K562 (cell line): ENCODE data around the gene HPS5. TPM values are rescaled to one million over a fixed set of nuclear protein-coding genes. Genes with fewer than 3 reads are reported as not detected.
A peak's percentile ranks its signal among the peaks of the same experiment; 100 is the strongest.

Experiments
- AFF1 ChIP-seq, 2 experiments: fragments of 450-650 bp; IDR thresholded peaks; 2 replicates each; pipeline ENCODE4 v1.6.1; 2018; ENCODE audit warnings: mild to moderate bottlenecking in 2 of 2, low read depth in 1 of 2; ENCODE audit not compliant: partially characterized antibody in 2 of 2
- ARID1B ChIP-seq: fragments of 450-650 bp; IDR thresholded peaks from 2 replicates; pipeline ENCODE4 v1.6.1; 2016; ENCODE audit warnings: antibody characterized with exemption, mild to moderate bottlenecking, inconsistent platforms
- BACH1 ChIP-seq: fragments of 200-800 bp; sonication (Bioruptor generic); IDR thresholded peaks from 2 replicates; pipeline ENCODE4 v1.6.1; 2016; ENCODE audit warnings: missing genetic modification characterization, missing compliant biosample characterization
- BRF2 ChIP-seq: IDR thresholded peaks from 3 replicates; pipeline ENCODE4 v1.6.1; 2011; ENCODE audit warnings: borderline replicate concordance, mild to moderate bottlenecking; ENCODE audit not compliant: insufficient read length, insufficient read depth
- DPF2 ChIP-seq: fragments of 450-650 bp; IDR thresholded peaks from 2 replicates; pipeline ENCODE4 v1.6.1; 2016
- GTF3C2 ChIP-seq: IDR thresholded peaks from 3 replicates; pipeline ENCODE4 v1.6.1; 2011; ENCODE audit warnings: borderline replicate concordance, mild to moderate bottlenecking, moderate library complexity; ENCODE audit not compliant: insufficient read length; ENCODE audit errors: extremely low read depth
- HNRNPK ChIP-seq: fragments of 200-400 bp; formaldehyde crosslinking; IDR thresholded peaks from one replicate; pipeline ENCODE4 v1.6.1; 2018; ENCODE audit warnings: mild to moderate bottlenecking, low read depth, low read length; ENCODE audit not compliant: poor library complexity, severe bottlenecking
- JUND ChIP-seq, 2 experiments: IDR thresholded peaks; 2 replicates in 1 of 2; 3 replicates in 1 of 2; pipeline ENCODE4 v1.6.1; 2011; ENCODE audit warnings: borderline replicate concordance in 2 of 2, low read depth in 2 of 2, low read length in 2 of 2, improper control_type of control experiment in 1 of 2, missing biosample characterization in 1 of 2, missing genetic modification characterization in 1 of 2, missing genetic modification reagents in 1 of 2
- NCOA6 ChIP-seq: fragments of 450-650 bp; IDR thresholded peaks from 2 replicates; pipeline ENCODE4 v1.6.1; 2017; ENCODE audit warnings: mild to moderate bottlenecking
- NFRKB ChIP-seq: fragments of 450-650 bp; IDR thresholded peaks from 2 replicates; pipeline ENCODE4 v1.6.1; 2016; ENCODE audit warnings: low read depth
- RCOR1 ChIP-seq, 2 experiments: IDR thresholded peaks; 2 replicates each; pipeline ENCODE4 v1.6.1; 2012; ENCODE audit warnings: low read depth in 2 of 2, low read length in 2 of 2, borderline replicate concordance in 1 of 2, improper control_type of control experiment in 1 of 2
- SUPT5H ChIP-seq: fragments of 450-650 bp; IDR thresholded peaks from 2 replicates; pipeline ENCODE4 v1.6.1; 2016
- ZBTB43 ChIP-seq: sonication (generic); formaldehyde crosslinking; IDR thresholded peaks from 2 replicates; pipeline ENCODE4 v1.8.0; 2023; ENCODE audit warnings: mild to moderate bottlenecking, missing genetic modification reagents
- ZNF212 ChIP-seq: fragments of 450-650 bp; formaldehyde crosslinking; IDR thresholded peaks from 2 replicates; pipeline ENCODE4 v1.4.0; 2020; ENCODE audit warnings: mild to moderate bottlenecking
- ZNF785 ChIP-seq: fragments of 250-450 bp; sonication (Bioruptor Pico); IDR thresholded peaks from 2 replicates; pipeline ENCODE4 v1.4.0; 2020; ENCODE audit warnings: mild to moderate bottlenecking
- polyA plus RNA-seq, 8 experiments: library from polyadenylated mRNA; depleted of rRNA in 4 of 8; stranded (reverse) in 5 of 8; unstranded in 3 of 8; fragments of >200 nt; fragmentation: Nextera tagmentation in 2 of 8; fragmentation: Illumina TruSeq in 1 of 8; extraction: Ambion mirVana in 2 of 8; extraction: Trizol in 1 of 8; gene quantifications; 2 replicates each; pipeline versions ENCODE4 v1.2.1 to v1.2.3, GENCODE V29; 2011 to 2014; ENCODE audit warnings: inconsistent platforms in 1 of 8, missing spikeins in 1 of 8
- total RNA-seq, 7 experiments: library from RNA; depleted of rRNA in 6 of 7; stranded (reverse); fragments of >200 nt in 6 of 7; fragmentation: Illumina TruSeq in 2 of 7; extraction: Trizol in 2 of 7; gene quantifications; 2 replicates each; pipeline versions ENCODE4 v1.2.1 to v1.2.3, GENCODE V29; 2011 to 2021; ENCODE audit warnings: low replicate concordance in 1 of 7

The HPS5 gene
- total and polyA plus RNA-seq, 9 of the 15 experiments (the other 6 are each of a cell fraction or from before 2014, with no cell fraction given) = 12.2 to 28.1 (median 16.8) TPM

GRCh38 chr11:18324381-18324780 is 2.4 kb upstream of the HPS5 start (continued):
- TF ChIP-seq AFF1 (IDR thresholded peaks at IDR 0.05; ENCODE audit: low read depth in 1 of 2, partially characterized antibody in 2 of 2) (peak in 1 of 2 experiments; percentile 34), ZNF212 (CRISPR knock-in tag) (no peak), HNRNPK (no peak), BACH1 (no peak), NFRKB (0 out of 2 replicates have a peak, but pooled peaks have one; percentile 35), ZBTB43 (CRISPR knock-in tag) (no peak), GTF3C2 (no peak), DPF2 (peak; percentile 63; the same call in 1 of the 2 replicates), RCOR1 (IDR thresholded peaks at IDR 0.05; ENCODE audit: borderline replicate concordance in 1 of 2, low read depth in 2 of 2, low read length in 2 of 2) (peak in 1 of 2 experiments; percentile 4; a peak in 1 of 4 replicates), ZNF785 (CRISPR knock-in tag) (no peak), ARID1B (peak; percentile 52), BRF2 (no peak), JUND (IDR thresholded peaks at IDR 0.05; ENCODE audit: borderline replicate concordance, low read depth, low read length) (0 out of 2 replicates have a peak, but pooled peaks have one; percentile 29), JUND (tag; IDR thresholded peaks at IDR 0.05; ENCODE audit: borderline replicate concordance, low read depth, low read length) (no peak), SUPT5H (0 out of 2 replicates have a peak, but pooled peaks have one; percentile 6), NCOA6 (no peak)
